Lung (tissue), 12 donors: Measurements from ENCODE around the gene CADM3. TPM values are rescaled to one million over a fixed set of nuclear protein-coding genes. Genes with fewer than 3 reads are reported as not detected.

ENCODE experiments used
- ATAC-seq: fragments of 200-7000 bp; cut with Tn5 transposase; one replicate; pipeline ENCODE4 v1.9.1; 2020; ENCODE audit warnings: moderate number of reproducible peaks; ENCODE audit not compliant: insufficient read depth, low FRiP score
- DNase-seq, 3 donors: peaks; one replicate each; pipeline ENCODE4 v3.0.0-alpha.2; 2013 to 2017
- H3K27ac ChIP-seq, 2 donors: one replicate each; pipeline ENCODE4 v1.5.1; 2013; ENCODE audit warnings: mild to moderate bottlenecking in 2 of 2, moderate library complexity in 2 of 2, control low read depth in 1 of 2, inconsistent platforms in 1 of 2, low read depth in 1 of 2, low read length in 1 of 2
- H3K27me3 ChIP-seq, 3 donors: one replicate each; pipeline ENCODE4 v1.5.1; 2013; ENCODE audit warnings: low read length in 2 of 3; ENCODE audit not compliant: control insufficient read depth in 3 of 3, insufficient read depth in 3 of 3
- H3K36me3 ChIP-seq, 4 donors: one replicate each; pipeline ENCODE4 v1.5.1; 2013; ENCODE audit warnings: low read length in 4 of 4, mild to moderate bottlenecking in 1 of 4, moderate library complexity in 1 of 4; ENCODE audit not compliant: control insufficient read depth in 4 of 4, insufficient read depth in 4 of 4
- H3K4me1 ChIP-seq, 5 donors: one replicate each; pipeline ENCODE4 v1.5.1; 2013; ENCODE audit warnings: low read length in 5 of 5, mild to moderate bottlenecking in 2 of 5, moderate library complexity in 1 of 5; ENCODE audit not compliant: control insufficient read depth in 5 of 5, insufficient read depth in 5 of 5
- H3K4me3 ChIP-seq: one replicate; pipeline ENCODE4 v1.5.1; 2013; ENCODE audit warnings: mild to moderate bottlenecking, control low read depth, moderate library complexity
- H3K9ac ChIP-seq, 2 donors: one replicate each; pipeline ENCODE4 v1.5.1; 2013; ENCODE audit warnings: low read length in 2 of 2, control low read depth in 1 of 2; ENCODE audit not compliant: insufficient read depth in 1 of 2
- H3K9me3 ChIP-seq, 4 donors: one replicate each; pipeline ENCODE4 v1.5.1; 2013; ENCODE audit warnings: low read length in 3 of 4, mild to moderate bottlenecking in 1 of 4, moderate library complexity in 1 of 4; ENCODE audit not compliant: control insufficient read depth in 4 of 4, insufficient read depth in 3 of 4
- WGBS, 2 donors: extraction: QIAGEN DNeasy Blood & Tissue Kit; methylation state at CpG; one replicate each; pipeline ENCODE4 v1.1.7; 2013; 5-methylcytosine and 5-hydroxymethylcytosine counted together
- polyA plus RNA-seq, 2 donors: library from polyadenylated mRNA; stranded (reverse); fragments of 200-250 nt; gene quantifications; one replicate each; pipeline ENCODE4 v1.2.1, GENCODE V29; 2013
- total RNA-seq, 2 donors: library from RNA; depleted of rRNA in 1 of 2; stranded (reverse); fragments of >200 nt in 1 of 2; gene quantifications; one replicate each; pipeline ENCODE4 v1.2.1, GENCODE V29; 2014 to 2021
- TF ChIP-seq, protein P1 (sequence below): IDR thresholded peaks from 2 replicates; pipeline ENCODE4 v1.5.1; 2012; ENCODE audit warnings: mild to moderate bottlenecking; ENCODE audit errors: control extremely low read depth, extremely low read depth
- donor health status: control.
- donor health status: control.
- donor health status: Bipolar disorder and iron deficiency.
- donor health status: healthy.
- donor health status: DM: yes; HTN: yes; CAD: no.

Gene CADM3
- total and polyA plus RNA-seq, 4 donors: 0.89 to 3.7 (median 2.5) TPM

DNA sequence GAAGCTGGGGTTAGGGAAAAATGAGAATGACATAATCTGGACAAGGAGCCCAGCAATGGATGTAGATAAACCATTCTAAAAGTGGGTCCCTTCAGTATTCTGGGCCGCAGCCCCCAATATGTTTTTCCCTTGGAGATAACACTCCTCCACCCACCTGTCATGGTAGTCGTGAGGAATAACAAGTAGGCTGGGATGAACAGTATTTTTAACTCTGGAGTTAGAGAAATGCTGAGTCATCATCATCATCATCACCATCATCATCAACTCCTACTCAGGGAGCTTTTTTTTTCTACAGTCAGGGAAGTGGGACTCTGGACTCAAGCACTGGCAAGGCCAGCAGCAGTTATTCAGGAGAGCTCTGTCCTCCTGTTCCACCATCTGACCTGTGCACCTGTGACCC is 12.8 kb downstream of the CADM3 start:
- no peak overlapping the region for H3K27ac ChIP-seq
- no peak overlapping the region for H3K4me3 ChIP-seq
- no peaks in the 10 kb centered on the region for H3K36me3 ChIP-seq
- H3K27me3 ChIP-seq: peaks cover 0 to 26% (median 20%) of the 10 kb centered on the region in 3 donors
- TF ChIP-seq, protein P1, sequence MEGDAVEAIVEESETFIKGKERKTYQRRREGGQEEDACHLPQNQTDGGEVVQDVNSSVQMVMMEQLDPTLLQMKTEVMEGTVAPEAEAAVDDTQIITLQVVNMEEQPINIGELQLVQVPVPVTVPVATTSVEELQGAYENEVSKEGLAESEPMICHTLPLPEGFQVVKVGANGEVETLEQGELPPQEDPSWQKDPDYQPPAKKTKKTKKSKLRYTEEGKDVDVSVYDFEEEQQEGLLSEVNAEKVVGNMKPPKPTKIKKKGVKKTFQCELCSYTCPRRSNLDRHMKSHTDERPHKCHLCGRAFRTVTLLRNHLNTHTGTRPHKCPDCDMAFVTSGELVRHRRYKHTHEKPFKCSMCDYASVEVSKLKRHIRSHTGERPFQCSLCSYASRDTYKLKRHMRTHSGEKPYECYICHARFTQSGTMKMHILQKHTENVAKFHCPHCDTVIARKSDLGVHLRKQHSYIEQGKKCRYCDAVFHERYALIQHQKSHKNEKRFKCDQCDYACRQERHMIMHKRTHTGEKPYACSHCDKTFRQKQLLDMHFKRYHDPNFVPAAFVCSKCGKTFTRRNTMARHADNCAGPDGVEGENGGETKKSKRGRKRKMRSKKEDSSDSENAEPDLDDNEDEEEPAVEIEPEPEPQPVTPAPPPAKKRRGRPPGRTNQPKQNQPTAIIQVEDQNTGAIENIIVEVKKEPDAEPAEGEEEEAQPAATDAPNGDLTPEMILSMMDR: no peak
- no peaks in the 10 kb centered on the region for H3K9me3 ChIP-seq
- H3K9ac ChIP-seq: no peak overlapping the region
- ATAC-seq: no peak
- no peak for DNase-seq
- H3K4me1 ChIP-seq: peaks cover 0 to 5% (median 0%) of the 10 kb centered on the region in 5 donors
- 72 to 86% methylated on average over 2 of the region's 2 CpGs for WGBS, 2 donors

DNA sequence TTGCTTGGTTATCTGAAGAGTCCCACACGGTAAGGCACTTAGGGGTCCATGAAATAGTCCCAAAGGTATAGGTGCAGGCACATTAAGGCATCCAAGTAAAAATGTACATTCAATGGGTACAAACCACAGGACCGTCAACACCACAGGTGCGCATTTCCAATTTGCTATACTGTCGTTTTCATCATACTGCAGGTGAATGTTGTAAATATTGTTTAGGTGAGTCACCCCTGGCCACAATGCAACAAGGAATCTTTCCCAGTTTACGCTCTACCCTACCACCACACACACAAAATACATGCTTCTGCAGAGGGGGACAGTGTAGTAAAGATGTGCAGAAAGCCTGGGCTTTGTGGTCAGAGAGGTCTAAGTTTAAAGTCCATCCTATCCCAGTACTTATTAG is 13.7 kb downstream of the CADM3 start:
- Histone ChIP-seq H3K4me3 (no peak overlapping the region), H3K27me3 (peaks cover 0 to 28% (median 20%) of the 10 kb centered on the region in 3 donors), H3K27ac (no peak overlapping the region), H3K9me3 (no peaks in the 10 kb centered on the region), H3K4me1 (peaks cover 0 to 5% (median 0%) of the 10 kb centered on the region in 5 donors), H3K9ac (no peak overlapping the region), H3K36me3 (no peaks in the 10 kb centered on the region)
- 87 to 91% methylated on average over 5 of the region's 5 CpGs for WGBS, 2 donors
- TF ChIP-seq, protein P1: no peak
- ATAC-seq: no peak
- no peak for DNase-seq

DNA sequence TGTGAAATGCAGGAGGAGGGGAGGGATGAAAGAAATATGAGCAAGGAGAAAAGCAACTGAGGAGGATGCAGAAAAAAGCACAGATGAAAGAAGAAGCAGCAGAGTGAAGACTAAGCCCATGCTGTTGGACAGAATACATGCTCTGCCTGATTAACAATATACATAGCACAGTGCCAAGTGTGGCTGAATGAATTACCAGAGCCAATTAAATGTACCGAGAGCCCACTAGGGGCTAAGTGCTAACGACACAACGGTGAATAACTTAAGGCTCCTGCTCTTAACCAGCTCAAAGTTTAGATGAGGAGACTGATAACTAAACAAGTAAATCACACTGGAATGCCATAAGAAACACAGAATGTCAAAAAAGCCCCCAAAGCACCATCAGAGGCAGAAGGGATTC is 15.6 kb downstream of the CADM3 start:
- Histone ChIP-seq H3K9ac (no peak overlapping the region), H3K9me3 (no peaks in the 10 kb centered on the region), H3K36me3 (no peaks in the 10 kb centered on the region), H3K27me3 (peaks cover 0 to 28% (median 20%) of the 10 kb centered on the region in 3 donors), H3K4me1 (peaks cover 0 to 5% (median 0%) of the 10 kb centered on the region in 5 donors), H3K4me3 (no peak overlapping the region), H3K27ac (no peak overlapping the region)
- no peak for ATAC-seq
- TF ChIP-seq, protein P1: no peak
- no peak for DNase-seq
- WGBS, 2 donors: 37 to 49% methylated on average over 3 of the region's 3 CpGs
